Naive thymus-derived CD4-positive, alpha-beta T cell (primary cell): Measurements from ENCODE around the gene RAB8B. TPM values are rescaled to one million over a fixed set of nuclear protein-coding genes. Genes with fewer than 3 reads are reported as not detected.

Experiments
- ATAC-seq: fragments of 150-1000 bp; cut with Tn5 transposase; 2 replicates; pipeline ENCODE4 v1.10.0; 2021; ENCODE audit warnings: mild to moderate bottlenecking, moderate library complexity
- CTCF ChIA-PET: fragments of 350-600 bp; sonication (Branson Sonifier 250); formaldehyde crosslinking; loops from one replicate; lab custom pipeline; 2021; ENCODE audit warnings: antibody characterized with exemption; lab: Charles Lee
- POLR2A ChIA-PET: fragments of 350-600 bp; sonication (Branson Sonifier 250); formaldehyde crosslinking; loops from one replicate; lab custom pipeline; 2021; ENCODE audit warnings: antibody characterized with exemption, inconsistent platforms; lab: Charles Lee
- DNase-seq, 9 donors: peaks; one replicate each; pipeline versions ENCODE4 v3.0.0 to v3.0.0-alpha.2; 2020 to 2022; ENCODE audit warnings: mixed read lengths in 1 of 9
- H3K27ac ChIP-seq: one replicate; pipeline ENCODE4 v1.7.0; 2013; ENCODE audit warnings: mild to moderate bottlenecking, low read depth, low read length, moderate library complexity
- H3K27me3 ChIP-seq, 2 donors: one replicate each; pipeline ENCODE4 v1.7.0; 2013; ENCODE audit warnings: low read length in 2 of 2, mild to moderate bottlenecking in 2 of 2, moderate library complexity in 2 of 2; ENCODE audit not compliant: control insufficient read depth in 2 of 2, insufficient read depth in 2 of 2
- H3K36me3 ChIP-seq, 3 experiments: 1 replicate in 2 of 3; 2 replicates in 1 of 3; pipeline ENCODE4 v1.7.0; 2013; ENCODE audit warnings: low read length in 3 of 3, mild to moderate bottlenecking in 3 of 3, moderate library complexity in 1 of 3; ENCODE audit not compliant: insufficient read depth in 3 of 3, control insufficient read depth in 2 of 3
- H3K4me1 ChIP-seq, 2 donors: one replicate each; pipeline ENCODE4 v1.7.0; 2013; ENCODE audit warnings: low read length in 2 of 2, mild to moderate bottlenecking in 2 of 2, moderate library complexity in 1 of 2; ENCODE audit not compliant: control insufficient read depth in 2 of 2, insufficient read depth in 2 of 2
- H3K4me3 ChIP-seq: 2 replicates; pipeline ENCODE4 v1.7.0; 2013; ENCODE audit warnings: mild to moderate bottlenecking, low read length
- H3K9me3 ChIP-seq, 3 experiments: 1 replicate in 2 of 3; 2 replicates in 1 of 3; pipeline ENCODE4 v1.7.0; 2013; ENCODE audit warnings: low read length in 3 of 3; ENCODE audit not compliant: control insufficient read depth in 2 of 3
- H3K27ac Mint-ChIP-seq, 9 donors: one replicate each; pipeline ENCODE4 v1.8.0; 2020 to 2022; ENCODE audit warnings: mixed read lengths in 9 of 9, mild to moderate bottlenecking in 8 of 9, moderate library complexity in 5 of 9, inconsistent platforms in 2 of 9
- H3K27me3 Mint-ChIP-seq, 5 donors: one replicate each; pipeline ENCODE4 v1.8.0; 2021 to 2022; ENCODE audit warnings: mixed read lengths in 5 of 5, mild to moderate bottlenecking in 1 of 5
- H3K36me3 Mint-ChIP-seq, 5 donors: one replicate each; pipeline ENCODE4 v1.8.0; 2020 to 2022; ENCODE audit warnings: mixed read lengths in 5 of 5, mild to moderate bottlenecking in 3 of 5, inconsistent platforms in 1 of 5
- H3K4me1 Mint-ChIP-seq, 7 donors: one replicate each; pipeline ENCODE4 v1.8.0; 2020 to 2022; ENCODE audit warnings: mixed read lengths in 7 of 7, mild to moderate bottlenecking in 3 of 7, inconsistent platforms in 1 of 7
- H3K4me3 Mint-ChIP-seq, 10 donors: one replicate each; pipeline ENCODE4 v1.8.0; 2020 to 2022; ENCODE audit warnings: mild to moderate bottlenecking in 10 of 10, mixed read lengths in 10 of 10, moderate library complexity in 6 of 10, inconsistent platforms in 2 of 10
- H3K9me3 Mint-ChIP-seq, 11 donors: one replicate each; pipeline ENCODE4 v1.8.0; 2020 to 2022; ENCODE audit warnings: mixed read lengths in 11 of 11, mild to moderate bottlenecking in 4 of 11, inconsistent platforms in 1 of 11, moderate library complexity in 1 of 11
- intact Hi-C, 2 donors: fragments of 100-400 bp; cut with micrococcal nuclease; formaldehyde crosslinking; loops; one replicate each; pipeline ENCODE4 v1.15.1; 2023
- polyA plus RNA-seq, 2 donors: library from polyadenylated mRNA; unstranded; fragments of 300-500 nt; fragmentation: Illumina TruSeq; gene quantifications; one replicate each; pipeline ENCODE4 v1.2.3, GENCODE V29; 2021
- total RNA-seq, 6 experiments: library from RNA in 5 of 6; stranded (reverse) in 5 of 6; gene quantifications; 1 replicate in 5 of 6; 2 replicates in 1 of 6; pipeline ENCODE4 v1.2.3 and lab custom pipeline; 2021 to 2026

RAB8B gene
- total and polyA plus RNA-seq, 7 experiments from 2014 or later: 30.4 to 100 (median 60.6) TPM

- no peak overlapping the region for H3K4me3 Mint-ChIP-seq
- ChIA-PET POLR2A (interaction anchor here (1.1 to 1.6 kb wide), 2 partner anchors 11 to 50 kb away, joined by 3 to 6 read pairs; no protein-coding TSS in a partner anchor), CTCF (no interaction called here)
- intact Hi-C loops: loop anchor here in 1 of 2 donors (2.0 kb wide), 1 partner anchor 18 kb away; no protein-coding TSS in a partner anchor
- H3K27me3 Mint-ChIP-seq: no peaks in the 10 kb centered on the region
- ATAC-seq: no peak
- peaks cover 21 to 26% of the 10 kb centered on the region in 2 donors for H3K4me1 ChIP-seq
- H3K4me1 Mint-ChIP-seq: peaks cover 36 to 89% (median 67%) of the 10 kb centered on the region in 7 donors
- H3K27ac ChIP-seq: no peak overlapping the region
- H3K9me3 Mint-ChIP-seq: peaks cover 0 to 3% (median 0%) of the 10 kb centered on the region in 11 donors
- no peaks in the 10 kb centered on the region for H3K9me3 ChIP-seq
- H3K27ac Mint-ChIP-seq: peak overlapping the region in 8 of 9 donors; percentile 68 to 92 (median 86)
- DNase-seq: no peak
- peaks cover 5 to 16% (median 13%) of the 10 kb centered on the region in 3 experiments for H3K36me3 ChIP-seq
- H3K4me3 ChIP-seq: no peak overlapping the region
- peaks cover 7 to 44% (median 22%) of the 10 kb centered on the region in 5 donors for H3K36me3 Mint-ChIP-seq
- H3K27me3 ChIP-seq: no peaks in the 10 kb centered on the region
Observed at GRCh38 chr15:63243101-63243500, 53.7 kb downstream of the RAB8B start.

GRCh38 chr15:63243776-63244175 is 54.4 kb downstream of the RAB8B start:
- Histone ChIP-seq H3K4me1 (peaks cover 19 to 21% of the 10 kb centered on the region in 2 donors), H3K4me3 (no peak overlapping the region), H3K9me3 (no peaks in the 10 kb centered on the region), H3K27me3 (no peaks in the 10 kb centered on the region), H3K36me3 (peaks cover 5 to 16% (median 13%) of the 10 kb centered on the region in 3 experiments), H3K27ac (peak overlapping the region; percentile 66)
- ChIA-PET CTCF (interaction anchor here (0.6 kb wide), 1 partner anchor 11 kb away, joined by 4 read pairs; no protein-coding TSS in a partner anchor), POLR2A (interaction anchor here (0.5 to 1.6 kb wide), 4 partner anchors 12 to 294 kb away, joined by 3 to 7 read pairs (median 4); no protein-coding TSS in a partner anchor)
- intact Hi-C loops: loop anchor here in 1 of 2 donors (2.0 kb wide), 3 partner anchors 19 to 77 kb away; partner anchors contain the start of gene APH1B
- ATAC-seq (no peak), DNase-seq (no peak)
- H3K4me1 Mint-ChIP-seq: peaks cover 31 to 86% (median 65%) of the 10 kb centered on the region in 7 donors
- peak overlapping the region in 8 of 9 donors; percentile 68 to 92 (median 86) for H3K27ac Mint-ChIP-seq
- H3K36me3 Mint-ChIP-seq: peaks cover 7 to 48% (median 26%) of the 10 kb centered on the region in 5 donors
- H3K9me3 Mint-ChIP-seq: peaks cover 0 to 3% (median 0%) of the 10 kb centered on the region in 11 donors
- peak overlapping the region in 3 of 10 donors; percentile 14 to 54 (median 50) for H3K4me3 Mint-ChIP-seq
- no peaks in the 10 kb centered on the region for H3K27me3 Mint-ChIP-seq

GRCh38 chr15:63244399-63244798 is 55.0 kb downstream of the RAB8B start:
- Mint-ChIP-seq H3K4me1 (peaks cover 29 to 87% (median 63%) of the 10 kb centered on the region in 7 donors), H3K9me3 (peaks cover 0 to 3% (median 0%) of the 10 kb centered on the region in 11 donors)

GRCh38 chr15:63244976-63245645 is 55.7 kb downstream of the RAB8B start:
- ChIA-PET POLR2A (interaction anchor here (0.8 to 1.4 kb wide), 7 partner anchors 27 to 88 kb away, joined by 3 to 7 read pairs (median 4); partner anchors contain the start of gene RPS27L), CTCF (interaction anchor here (0.5 to 1.4 kb wide), 10 partner anchors 11 to 190 kb away, joined by 3 to 5 read pairs (median 3); no protein-coding TSS in a partner anchor)
- Histone ChIP-seq H3K4me1 (peaks cover 10% of the 10 kb centered on the region in 2 donors), H3K9me3 (no peaks in the 10 kb centered on the region), H3K36me3 (peaks cover 5 to 25% (median 13%) of the 10 kb centered on the region in 3 experiments), H3K4me3 (no peak overlapping the region), H3K27me3 (no peaks in the 10 kb centered on the region), H3K27ac (peak overlapping the region; percentile 66)
- Mint-ChIP-seq H3K4me1 (peaks cover 24 to 82% (median 58%) of the 10 kb centered on the region in 7 donors), H3K27ac (peak overlapping the region; percentile 68 to 92 (median 85)), H3K4me3 (peak overlapping the region in 7 of 10 donors; percentile 15 to 65 (median 42)), H3K9me3 (peaks cover 0 to 3% (median 0%) of the 10 kb centered on the region in 11 donors), H3K36me3 (peaks cover 10 to 50% (median 34%) of the 10 kb centered on the region in 5 donors), H3K27me3 (no peaks in the 10 kb centered on the region)
- intact Hi-C loops: loop anchor here in 1 of 2 donors (1.0 to 5.0 kb wide), 4 partner anchors 32 to 78 kb away; partner anchors contain the start of gene APH1B
- ATAC-seq (peak; percentile 81), DNase-seq (peak in 7 of 9 donors; percentile 17 to 61 (median 37))

More at GRCh38 chr15:63244399-63244798, 55.0 kb downstream of the RAB8B start:
- H3K27me3 ChIP-seq: no peaks in the 10 kb centered on the region
- H3K4me1 ChIP-seq: peaks cover 15% of the 10 kb centered on the region in 2 donors
- Mint-ChIP-seq H3K36me3 (peaks cover 8 to 52% (median 30%) of the 10 kb centered on the region in 5 donors), H3K4me3 (peak overlapping the region in 7 of 10 donors; percentile 15 to 65 (median 50)), H3K27ac (peak overlapping the region; percentile 68 to 92 (median 85)), H3K27me3 (no peaks in the 10 kb centered on the region)
- H3K9me3 ChIP-seq: no peaks in the 10 kb centered on the region
- CTCF ChIA-PET: interaction anchor here (0.6 to 1.4 kb wide), 7 partner anchors 10 to 52 kb away, joined by 3 to 5 read pairs (median 3); no protein-coding TSS in a partner anchor
- POLR2A ChIA-PET: interaction anchor here (0.5 to 1.4 kb wide), 8 partner anchors 26 to 293 kb away, joined by 3 to 7 read pairs (median 4); partner anchors contain the start of gene RPS27L
- ATAC-seq (no peak), DNase-seq (no peak)
- intact Hi-C loops: loop anchor here in 1 of 2 donors (2.0 kb wide), 2 partner anchors 32 to 78 kb away; partner anchors contain the start of gene APH1B
- peak overlapping the region; percentile 66 for H3K27ac ChIP-seq
- H3K36me3 ChIP-seq: peaks cover 5 to 21% (median 13%) of the 10 kb centered on the region in 3 experiments
- no peak overlapping the region for H3K4me3 ChIP-seq

- DNase-seq (no peak), ATAC-seq (peak; percentile 79)
- CTCF ChIA-PET: interaction anchor here (0.6 to 1.2 kb wide), 3 partner anchors 16 to 201 kb away, joined by 3 read pairs; no protein-coding TSS in a partner anchor
- Histone ChIP-seq H3K36me3 (peaks cover 11 to 41% (median 13%) of the 10 kb centered on the region in 3 experiments), H3K4me3 (no peak overlapping the region), H3K9me3 (no peaks in the 10 kb centered on the region), H3K4me1 (peaks cover 8 to 10% of the 10 kb centered on the region in 2 donors), H3K27ac (no peak overlapping the region), H3K27me3 (no peaks in the 10 kb centered on the region)
- peaks cover 10 to 60% (median 38%) of the 10 kb centered on the region in 5 donors for H3K36me3 Mint-ChIP-seq
- peak overlapping the region in 1 of 10 donors; percentile 44 for H3K4me3 Mint-ChIP-seq
- POLR2A ChIA-PET: interaction anchor here (0.6 to 2.1 kb wide), 6 partner anchors 14 to 714 kb away, joined by 3 to 5 read pairs (median 4); no protein-coding TSS in a partner anchor
- peaks cover 0 to 3% (median 0%) of the 10 kb centered on the region in 11 donors for H3K9me3 Mint-ChIP-seq
- intact Hi-C loops: loop anchor here in 1 of 2 donors (5.0 kb wide), 1 partner anchor 35 kb away; no protein-coding TSS in a partner anchor
- H3K4me1 Mint-ChIP-seq: peaks cover 18 to 75% (median 54%) of the 10 kb centered on the region in 7 donors
- H3K27me3 Mint-ChIP-seq: no peaks in the 10 kb centered on the region
- H3K27ac Mint-ChIP-seq: peak overlapping the region in 4 of 9 donors; percentile 39 to 72 (median 58)
Observed at GRCh38 chr15:63246691-63247469, 57.5 kb downstream of the RAB8B start.
